ENCODE measurements around the gene TPD52L1. TPM values are rescaled to one million over a fixed set of nuclear protein-coding genes. Genes with fewer than 3 reads are reported as not detected.

TPD52L1 gene
- total and polyA plus RNA-seq, 2 of the 13 experiments (the other 11 are each of a cell fraction or from before 2014, with no cell fraction given): 0.49 to 0.53 TPM

GRCh38 chr6:125259354-125259736, 105.8 kb downstream of the TPD52L1 start:
- no peak for FAIRE-seq
- in situ Hi-C loops (cut with HindIII; ENCODE audit: extremely low pct_ligation_motif_present, low pct_unique_long_range_greater_than_20kb): no loop called here
- no peak overlapping the region for H2AFZ ChIP-seq (ENCODE audit: low read length)
- TF ChIP-seq ZNF713 (CRISPR knock-in tag; IDR thresholded peaks at IDR 0.05): no peak
- TF ChIP-seq ZFAT (CRISPR knock-in tag; conservative IDR thresholded peaks at IDR 0.05): no peak
- no peak for TF ChIP-seq ARHGAP35 (CRISPR knock-in tag; IDR thresholded peaks at IDR 0.05; ENCODE audit: borderline replicate concordance)
- TF ChIP-seq ZNF292 (CRISPR knock-in tag; IDR thresholded peaks at IDR 0.05; ENCODE audit: borderline replicate concordance, low read depth): no peak
- TF ChIP-seq MYNN (CRISPR knock-in tag; IDR thresholded peaks at IDR 0.05; ENCODE audit: low read depth): no peak
- no peak for ATAC-seq
- no peak overlapping the region for H3K9ac ChIP-seq (ENCODE audit: insufficient read depth, low read depth, low read length)
- H3K4me3 ChIP-seq (replicated peaks in 1 of 3; ENCODE audit: insufficient read depth in 1 of 3, low read depth in 2 of 3, low read length in 3 of 3): no peak overlapping the region
- no peak overlapping the region for H3K4me2 ChIP-seq (ENCODE audit: low read depth, low read length)
- WGBS (ENCODE audit: low lambda C conversion rate): 6% methylated on average over 2 of the region's 2 CpGs
- CTCF ChIA-PET (ENCODE audit: low intra/inter-chr PET ratio, low total read pairs): no interaction called here
- no peaks in the 10 kb centered on the region for H3K36me3 ChIP-seq (replicated peaks in 1 of 2; ENCODE audit: control insufficient read depth in 1 of 2, insufficient read depth in 2 of 2, low read length in 2 of 2)
- POLR2A ChIA-PET: no interaction called here
- H3K79me2 ChIP-seq (ENCODE audit: insufficient read depth, low read length): no peaks in the 10 kb centered on the region
- BruUV-seq (replicated peaks): no TSS peak
- H3K27me3 ChIP-seq (ENCODE audit: control insufficient read depth in 1 of 2, insufficient read depth in 2 of 2, low read length in 2 of 2): no peaks in the 10 kb centered on the region
- H3K9me3 ChIP-seq (ENCODE audit: low read length): no peaks in the 10 kb centered on the region
- H3K4me1 ChIP-seq (ENCODE audit: insufficient read depth, low read length): no peaks in the 10 kb centered on the region
- H3K27ac ChIP-seq (ENCODE audit: extremely low read length, insufficient read depth, low read length): no peak overlapping the region
- intact Hi-C loops (cut with micrococcal nuclease; ENCODE audit: unreplicated experiment): no loop called here
- H4K20me1 ChIP-seq (ENCODE audit: insufficient read depth, low read length): no peaks in the 10 kb centered on the region
- no peak for DNase-seq (ENCODE audit: low spot score)

- Histone ChIP-seq H3K4me3 (replicated peaks in 1 of 3; ENCODE audit: insufficient read depth in 1 of 3, low read depth in 2 of 3, low read length in 3 of 3) (no peak overlapping the region), H3K9me3 (ENCODE audit: low read length) (no peaks in the 10 kb centered on the region), H3K79me2 (ENCODE audit: insufficient read depth, low read length) (no peaks in the 10 kb centered on the region), H3K4me2 (ENCODE audit: low read depth, low read length) (no peak overlapping the region), H3K4me1 (ENCODE audit: insufficient read depth, low read length) (no peaks in the 10 kb centered on the region), H3K9ac (ENCODE audit: insufficient read depth, low read depth, low read length) (no peak overlapping the region), H3K27me3 (ENCODE audit: control insufficient read depth in 1 of 2, insufficient read depth in 2 of 2, low read length in 2 of 2) (no peaks in the 10 kb centered on the region), H3K27ac (ENCODE audit: extremely low read length, insufficient read depth, low read length) (no peak overlapping the region), H3K36me3 (replicated peaks in 1 of 2; ENCODE audit: control insufficient read depth in 1 of 2, insufficient read depth in 2 of 2, low read length in 2 of 2) (no peaks in the 10 kb centered on the region), H4K20me1 (ENCODE audit: insufficient read depth, low read length) (no peaks in the 10 kb centered on the region), H2AFZ (ENCODE audit: low read length) (no peak overlapping the region)
- ChIA-PET POLR2A (no interaction called here), CTCF (ENCODE audit: low intra/inter-chr PET ratio, low total read pairs) (no interaction called here)
- intact Hi-C loops (cut with micrococcal nuclease; ENCODE audit: unreplicated experiment): no loop called here
- no TSS peak for BruUV-seq (replicated peaks)
- in situ Hi-C loops (cut with HindIII; ENCODE audit: extremely low pct_ligation_motif_present, low pct_unique_long_range_greater_than_20kb): no loop called here
- WGBS (ENCODE audit: low lambda C conversion rate): 44% methylated on average over 11 of the region's 12 CpGs
- FAIRE-seq: no peak
- ATAC-seq: peak; percentile 74
- no peak for DNase-seq (ENCODE audit: low spot score)
- TF ChIP-seq, protein P1, sequence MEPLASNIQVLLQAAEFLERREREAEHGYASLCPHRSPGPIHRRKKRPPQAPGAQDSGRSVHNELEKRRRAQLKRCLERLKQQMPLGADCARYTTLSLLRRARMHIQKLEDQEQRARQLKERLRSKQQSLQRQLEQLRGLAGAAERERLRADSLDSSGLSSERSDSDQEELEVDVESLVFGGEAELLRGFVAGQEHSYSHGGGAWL (CRISPR knock-in tag; IDR thresholded peaks at IDR 0.05): no peak
- TF ChIP-seq ZNF468 (CRISPR knock-in tag; IDR thresholded peaks at IDR 0.05) (no peak), PLRG1 (conservative IDR thresholded peaks at IDR 0.05) (no peak), KMT2A (CRISPR knock-in tag; IDR thresholded peaks at IDR 0.05) (no peak), ZKSCAN5 (CRISPR knock-in tag; IDR thresholded peaks at IDR 0.05) (no peak)
- TF ChIP-seq, protein P2, sequence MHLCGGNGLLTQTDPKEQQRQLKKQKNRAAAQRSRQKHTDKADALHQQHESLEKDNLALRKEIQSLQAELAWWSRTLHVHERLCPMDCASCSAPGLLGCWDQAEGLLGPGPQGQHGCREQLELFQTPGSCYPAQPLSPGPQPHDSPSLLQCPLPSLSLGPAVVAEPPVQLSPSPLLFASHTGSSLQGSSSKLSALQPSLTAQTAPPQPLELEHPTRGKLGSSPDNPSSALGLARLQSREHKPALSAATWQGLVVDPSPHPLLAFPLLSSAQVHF (CRISPR knock-in tag; IDR thresholded peaks at IDR 0.05): no peak
These were observed 108.7 kb downstream of the TPD52L1 start for GRCh38 chr6:125262016-125263013.
